Daoy (cell line): ENCODE data around the gene RASSF4. TPM values are rescaled to one million over a fixed set of nuclear protein-coding genes. Genes with fewer than 3 reads are reported as not detected.
A peak's percentile ranks its signal among the peaks of the same experiment; 100 is the strongest.
"Not testable (repeated sequence)": the region's sequence is repeated elsewhere in the genome, so short reads cannot be mapped to it uniquely, and the experiment has no call there.

Experiments
- DNase-seq: peaks from one replicate; pipeline ENCODE4 v3.0.0-alpha.2; 2015; ENCODE audit warnings: low read depth
- total RNA-seq: library from RNA; depleted of rRNA; stranded (reverse); fragments of >200 nt; shearing (Covaris generic); gene quantifications from 2 replicates; pipeline ENCODE4 v1.2.3, GENCODE V29; 2014; rRNA removed

RASSF4 gene
- total RNA-seq, 1 experiment from 2014 or later = 0.57 TPM

DNA sequence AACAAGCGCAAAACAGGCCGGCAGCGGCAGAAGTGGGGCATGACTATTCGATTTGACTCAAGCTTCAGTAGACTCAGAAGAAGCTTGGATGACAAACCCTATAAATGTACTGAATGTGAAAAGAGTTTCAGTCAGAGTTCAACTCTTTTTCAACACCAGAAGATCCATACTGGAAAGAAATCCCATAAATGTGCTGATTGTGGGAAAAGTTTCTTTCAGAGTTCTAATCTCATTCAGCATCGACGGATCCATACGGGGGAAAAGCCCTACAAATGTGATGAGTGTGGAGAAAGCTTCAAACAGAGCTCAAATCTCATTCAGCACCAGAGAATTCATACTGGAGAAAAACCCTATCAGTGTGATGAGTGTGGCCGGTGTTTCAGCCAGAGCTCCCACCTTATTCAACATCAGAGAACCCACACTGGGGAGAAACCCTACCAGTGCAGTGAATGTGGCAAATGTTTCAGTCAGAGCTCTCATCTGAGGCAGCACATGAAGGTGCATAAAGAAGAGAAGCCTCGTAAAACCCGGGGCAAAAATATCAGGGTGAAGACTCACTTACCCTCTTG is 43.9 kb downstream of the RASSF4 start:
- DNase-seq = no peak

GRCh38 chr10:45004661-45005060 is 45.1 kb downstream of the RASSF4 start:
- DNase-seq = no peak

GRCh38 chr10:45005284-45005683 is 45.7 kb downstream of the RASSF4 start:
- DNase-seq = no peak

DNA sequence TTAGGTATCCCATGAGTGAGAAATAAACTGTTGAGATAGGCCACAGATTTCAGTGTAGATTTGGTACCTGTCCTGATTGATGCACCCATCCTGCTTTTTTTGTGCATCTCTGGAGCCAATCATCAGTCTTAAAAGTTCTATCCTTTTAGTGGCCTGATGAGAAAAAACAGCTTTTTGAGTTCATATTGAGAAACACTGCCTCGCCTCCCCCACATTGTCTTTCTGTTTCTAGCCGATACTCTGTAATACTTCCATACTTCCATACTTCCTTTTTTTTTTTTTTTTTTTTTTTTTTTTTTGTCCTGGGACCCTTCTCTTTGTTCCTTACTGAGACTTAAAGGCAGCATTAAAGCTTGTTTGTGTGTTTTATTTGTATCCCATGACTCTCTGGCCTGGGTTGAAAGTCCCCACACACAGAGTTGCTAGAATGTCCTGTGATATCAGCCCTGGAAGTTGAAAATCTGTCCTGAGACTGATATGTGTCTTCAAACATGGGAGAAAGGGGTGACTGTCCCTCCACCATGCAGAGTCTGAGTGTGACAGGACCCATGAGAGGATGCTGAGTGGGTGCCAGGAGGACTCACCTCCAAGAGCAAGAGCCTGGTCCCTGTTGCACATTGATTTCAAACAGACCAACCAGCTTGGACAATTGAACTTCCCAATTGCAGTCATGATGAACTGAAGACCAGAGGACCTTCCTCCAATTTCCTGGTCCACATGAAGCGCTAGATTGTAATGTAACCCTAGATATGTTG is 46.9 kb downstream of the RASSF4 start:
- no peak for DNase-seq

GRCh38 chr10:45008524-45009161 is 49.0 kb downstream of the RASSF4 start:
- DNase-seq = peak; percentile 74

DNA sequence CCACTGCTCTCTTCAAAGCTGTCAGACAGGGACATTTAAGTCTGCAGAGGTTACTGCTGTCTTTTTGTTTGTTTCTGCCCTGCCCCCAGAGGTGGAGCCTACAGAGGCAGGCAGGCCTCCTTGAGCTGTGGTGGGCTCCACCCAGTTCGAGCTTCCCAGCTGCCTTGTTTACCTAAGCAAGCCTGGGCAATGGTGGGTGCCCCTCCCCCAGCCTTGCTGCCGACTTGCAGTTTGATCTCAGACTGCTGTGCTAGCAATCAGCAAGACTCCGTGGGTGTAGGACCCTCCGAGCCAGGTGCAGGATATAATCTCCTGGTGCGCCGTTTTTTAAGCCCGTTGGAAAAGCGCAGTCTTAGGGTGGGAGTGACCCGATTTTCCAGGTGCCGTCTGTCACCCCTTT is 55.0 kb downstream of the RASSF4 start:
- DNase-seq = not testable (repeated sequence)

DNA sequence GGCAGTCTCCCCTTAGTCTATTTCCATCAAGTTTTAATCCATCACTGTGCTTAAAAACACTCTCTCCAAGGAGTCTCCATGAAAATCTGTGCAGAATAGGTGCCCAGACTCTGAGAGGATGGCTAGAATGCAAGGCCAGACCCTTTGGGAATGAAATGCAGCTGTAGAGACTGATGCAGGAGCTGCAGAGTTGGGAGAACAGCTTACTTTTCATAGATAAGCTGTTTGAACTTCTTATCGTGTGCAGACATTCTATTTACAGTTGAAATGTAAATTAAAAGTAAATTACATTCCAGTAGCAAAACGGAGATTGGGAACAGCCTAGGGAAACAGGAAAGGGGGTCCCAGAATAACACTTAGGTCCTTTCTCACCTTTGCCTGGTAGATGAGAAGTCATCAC is 56.0 kb downstream of the RASSF4 start:
- no peak for DNase-seq

DNA sequence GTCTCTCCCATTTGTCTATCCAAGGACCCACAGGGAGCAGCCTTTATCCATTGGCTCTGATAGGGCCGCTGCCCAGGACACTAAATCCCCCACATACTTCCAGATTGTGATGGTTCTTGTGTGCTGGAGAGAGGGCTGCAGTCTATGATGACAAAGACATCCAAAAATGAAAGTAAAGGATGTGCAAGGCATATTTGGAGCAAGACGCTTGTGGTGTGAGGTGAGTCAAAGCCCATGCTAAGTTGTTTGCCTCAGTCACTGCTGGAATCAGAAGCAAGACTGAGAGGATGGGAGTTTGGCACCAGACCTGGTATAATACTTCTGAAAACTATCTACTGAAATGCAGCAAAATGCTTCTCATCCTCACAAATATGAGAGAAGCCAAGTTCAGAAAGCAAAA is 63.8 kb downstream of the RASSF4 start:
- peak; percentile 14 for DNase-seq

- peak; percentile 1 for DNase-seq
These were observed 74.7 kb downstream of the RASSF4 start for GRCh38 chr10:45034301-45034700.

GRCh38 chr10:45035673-45036072 is 76.1 kb downstream of the RASSF4 start:
- no peak for DNase-seq

DNA sequence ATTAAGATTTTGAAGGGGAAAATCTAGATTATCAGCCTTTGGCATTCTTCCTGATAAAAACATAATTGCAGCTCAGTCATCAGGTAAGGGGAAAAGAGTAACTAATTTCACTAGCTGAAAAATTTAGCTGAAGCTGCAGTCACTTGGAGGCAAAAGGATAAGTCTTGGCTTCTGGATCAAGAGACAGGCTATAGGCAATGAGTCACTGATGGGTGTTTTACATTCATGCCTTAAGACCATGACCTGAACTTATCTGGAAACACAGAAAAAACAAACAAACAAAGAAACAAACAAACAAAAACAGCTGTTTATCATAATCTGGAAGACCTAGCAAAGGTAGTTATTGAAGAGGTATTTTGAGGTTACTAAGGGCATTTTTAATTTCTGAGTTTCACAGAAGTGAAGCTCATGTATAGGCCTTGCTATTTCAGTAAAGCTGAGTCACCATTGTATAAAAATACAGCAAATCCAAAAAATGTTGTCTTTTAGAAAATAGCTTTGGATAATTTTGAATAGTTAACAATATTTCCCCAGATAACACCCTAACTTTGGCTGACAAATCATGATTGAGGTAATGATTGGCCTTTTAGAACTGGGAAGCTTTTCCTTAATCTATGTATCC is 81.4 kb downstream of the RASSF4 start:
- no peak for DNase-seq

DNA sequence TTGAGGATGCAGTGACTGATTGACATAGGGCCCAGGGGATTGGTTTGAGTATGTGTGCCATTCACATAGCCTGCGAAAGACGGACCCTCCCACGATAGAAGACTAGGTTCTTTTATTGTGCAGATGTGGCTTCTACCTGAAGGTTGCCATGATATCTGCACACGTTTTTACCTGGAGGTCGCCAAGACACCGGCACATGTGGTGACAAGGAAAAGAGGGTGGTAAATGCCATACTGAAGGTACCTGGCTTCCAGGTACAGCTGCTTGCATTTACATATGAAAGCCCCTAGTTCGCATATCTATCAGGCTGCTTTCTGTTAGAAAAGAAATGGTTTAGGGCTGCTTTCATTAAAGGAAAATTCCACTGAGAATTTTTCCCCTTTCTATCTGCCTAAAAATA is 84.7 kb downstream of the RASSF4 start:
- no peak for DNase-seq

Other genes starting within 250 kb of the RASSF4 start
- gene TMEM72, start 48.5 kb upstream of the RASSF4 start, total RNA-seq = not detected in 2 replicates
- 0.11 and 0.15 TPM in 2 replicates for gene DEPP1, start 19.0 kb downstream of the RASSF4 start, total RNA-seq
- 26.3 and 31.5 TPM in 2 replicates for gene ZNF22, start 41.1 kb downstream of the RASSF4 start, total RNA-seq